ENCODE measurements around the gene LDLRAD4.

Gene LDLRAD4

GRCh38 chr18:13220361-13220991 is 1.9 kb downstream of the LDLRAD4 start:
- H3K27ac Mint-ChIP-seq, result peak overlapping the region; percentile 14 to 93 (median 93)
- H3K4me3 Mint-ChIP-seq, result peak overlapping the region; percentile 75 to 90 (median 88)
- H3K9me3 Mint-ChIP-seq, result no peaks in the 10 kb centered on the region
- H3K36me3 Mint-ChIP-seq (ENCODE audit: low read depth), result no peaks in the 10 kb centered on the region
- TF ChIP-seq CTCF (IDR thresholded peaks at IDR 0.05; ENCODE audit: unreplicated experiment in 3 of 3), result no peak
- H3K27me3 Mint-ChIP-seq (ENCODE audit: low read depth), result peaks cover 19% of the 10 kb centered on the region
- H3K4me1 Mint-ChIP-seq, result peaks cover 65% of the 10 kb centered on the region

- H3K4me1 Mint-ChIP-seq, result peaks cover 52% of the 10 kb centered on the region
- peak overlapping the region; percentile 48 to 90 (median 88) for H3K4me3 Mint-ChIP-seq
- H3K9me3 Mint-ChIP-seq, result no peaks in the 10 kb centered on the region
- TF ChIP-seq CTCF (IDR thresholded peaks at IDR 0.05; ENCODE audit: unreplicated experiment in 3 of 3), result no peak
- peaks cover 7% of the 10 kb centered on the region for H3K27me3 Mint-ChIP-seq (ENCODE audit: low read depth)
- H3K36me3 Mint-ChIP-seq (ENCODE audit: low read depth), result no peaks in the 10 kb centered on the region
- H3K27ac Mint-ChIP-seq, result peak overlapping the region; percentile 77 to 93 (median 93)
Observed at GRCh38 chr18:13221869-13222855, 3.6 kb downstream of the LDLRAD4 start.

- Mint-ChIP-seq H3K36me3 (ENCODE audit: low read depth) (no peaks in the 10 kb centered on the region), H3K4me3 (peak overlapping the region; percentile 48 to 90 (median 88)), H3K27me3 (ENCODE audit: low read depth) (peaks cover 7% of the 10 kb centered on the region), H3K4me1 (peaks cover 52% of the 10 kb centered on the region), H3K27ac (peak overlapping the region; percentile 59 to 93 (median 93)), H3K9me3 (no peaks in the 10 kb centered on the region)
- TF ChIP-seq CTCF (IDR thresholded peaks at IDR 0.05; ENCODE audit: unreplicated experiment in 3 of 3), result no peak
Observed at GRCh38 chr18:13222856-13223281, 4.3 kb downstream of the LDLRAD4 start.

GRCh38 chr18:13223311-13224143 is 5.0 kb downstream of the LDLRAD4 start:
- Mint-ChIP-seq H3K27ac (peak overlapping the region; percentile 59 to 93 (median 93)), H3K9me3 (no peaks in the 10 kb centered on the region), H3K4me1 (peaks cover 52% of the 10 kb centered on the region), H3K36me3 (ENCODE audit: low read depth) (no peaks in the 10 kb centered on the region), H3K4me3 (peak overlapping the region in 1 of 3 experiments; percentile 90), H3K27me3 (ENCODE audit: low read depth) (peaks cover 7% of the 10 kb centered on the region)
- no peak for TF ChIP-seq CTCF (IDR thresholded peaks at IDR 0.05; ENCODE audit: unreplicated experiment in 3 of 3)

- no peaks in the 10 kb centered on the region for H3K9me3 Mint-ChIP-seq
- no peaks in the 10 kb centered on the region for H3K27me3 Mint-ChIP-seq (ENCODE audit: low read depth)
- no peak overlapping the region for H3K4me3 Mint-ChIP-seq
- TF ChIP-seq CTCF (IDR thresholded peaks at IDR 0.05; ENCODE audit: unreplicated experiment in 3 of 3), result no peak
- H3K27ac Mint-ChIP-seq, result no peak overlapping the region
- H3K36me3 Mint-ChIP-seq (ENCODE audit: low read depth), result no peaks in the 10 kb centered on the region
- peaks cover 40% of the 10 kb centered on the region for H3K4me1 Mint-ChIP-seq
Observed at GRCh38 chr18:13225261-13225660, 6.7 kb downstream of the LDLRAD4 start.

Data from nephron (organoid).